ENCODE data around the gene SELPLG.
A peak's percentile ranks its signal among the peaks of the same experiment; 100 is the strongest.

- TF ChIP-seq POLR2A (IDR thresholded peaks at IDR 0.05; ENCODE audit: low read depth, low read length), result 0 out of 2 replicates have a peak, but pooled peaks have one; percentile 16
- no peak for TF ChIP-seq POLR2AphosphoS5 (IDR thresholded peaks at IDR 0.05; ENCODE audit: low read depth, low read length)
- TF ChIP-seq TAF1 (IDR thresholded peaks at IDR 0.05; ENCODE audit: low read depth, low read length), result no peak
- TF ChIP-seq POU2F2 (IDR thresholded peaks at IDR 0.05; ENCODE audit: low read depth, low read length), result no peak
- TF ChIP-seq PAX5 (IDR thresholded peaks at IDR 0.05; ENCODE audit: insufficient read depth, low read length, severe bottlenecking), result no peak
Measured at GRCh38 chr12:108641446-108642268, 8.0 kb upstream of the SELPLG start.

Data from GM12891 (cell line).